Urothelium cell line (cell line): ENCODE measurements around the gene ZCRB1.
"Not testable (repeated sequence)": the region's sequence is repeated elsewhere in the genome, so short reads cannot be mapped to it uniquely, and the experiment has no call there.

ENCODE experiments used
- DNase-seq: peaks from one replicate; pipeline ENCODE4 v3.0.0; 2011; ENCODE audit warnings: low spot score, mixed read lengths
- FAIRE-seq: peaks from 2 replicates; lab custom pipeline; 2011; peaks lifted over from hg19 to GRCh38; lab: Jason Lieb, UNC

The ZCRB1 gene

GRCh38 chr12:42325653-42326474 is at the start of gene ZCRB1, which contains the start of gene PPHLN1:
ZCRB1 (minus strand) TSS chr12:42326094; CDS start chr12:42324102, 1,992 bp downstream.
PPHLN1 (plus strand) TSS chr12:42326167; CDS start chr12:42335903, 9,736 bp downstream.
- FAIRE-seq: no peak
- DNase-seq: peak; percentile 93

- FAIRE-seq (no peak), DNase-seq (no peak)
Observed at GRCh38 chr12:42373669-42374068, 47.8 kb upstream of the ZCRB1 start.

- DNase-seq (peak; percentile 46), FAIRE-seq (no peak)
Observed at GRCh38 chr12:42372154-42372791, 46.4 kb upstream of the ZCRB1 start.

GRCh38 chr12:42370013-42370412 is 44.1 kb upstream of the ZCRB1 start:
- FAIRE-seq (no peak), DNase-seq (no peak)

GRCh38 chr12:42365486-42365885 is 39.6 kb upstream of the ZCRB1 start:
- FAIRE-seq (no peak), DNase-seq (no peak)

- no peak for DNase-seq
- FAIRE-seq: no peak
Observed at GRCh38 chr12:42364692-42365091, 38.8 kb upstream of the ZCRB1 start.

GRCh38 chr12:42362647-42363260 is 36.9 kb upstream of the ZCRB1 start:
- FAIRE-seq (no peak), DNase-seq (no peak)

- FAIRE-seq: no peak
- no peak for DNase-seq
Observed at GRCh38 chr12:42361909-42362646, 36.2 kb upstream of the ZCRB1 start.

- DNase-seq: no peak
- no peak for FAIRE-seq
Observed at GRCh38 chr12:42360747-42361403, 35.0 kb upstream of the ZCRB1 start.

GRCh38 chr12:42356344-42356743 is 30.4 kb upstream of the ZCRB1 start:
- DNase-seq (no peak), FAIRE-seq (no peak)

GRCh38 chr12:42350021-42350407 is 24.1 kb upstream of the ZCRB1 start:
- not testable (repeated sequence) for FAIRE-seq, DNase-seq

GRCh38 chr12:42349119-42350020 is 23.5 kb upstream of the ZCRB1 start:
- FAIRE-seq, DNase-seq: not testable (repeated sequence)

GRCh38 chr12:42346403-42347002 is 20.6 kb upstream of the ZCRB1 start:
- no peak for FAIRE-seq
- no peak for DNase-seq

- FAIRE-seq: no peak
- no peak for DNase-seq
Observed at GRCh38 chr12:42343721-42344120, 17.8 kb upstream of the ZCRB1 start.

- DNase-seq (no peak), FAIRE-seq (no peak)
Observed at GRCh38 chr12:42342028-42342427, 16.1 kb upstream of the ZCRB1 start.

GRCh38 chr12:42338280-42338679 is 12.4 kb upstream of the ZCRB1 start:
- no peak for DNase-seq
- FAIRE-seq: no peak

GRCh38 chr12:42336286-42336685 is 10.4 kb upstream of the ZCRB1 start:
- FAIRE-seq: no peak
- no peak for DNase-seq

- DNase-seq (peak; percentile 41), FAIRE-seq (no peak)
Observed at GRCh38 chr12:42332301-42333285, 6.7 kb upstream of the ZCRB1 start.
